HepG2 (cell line): Measurements from ENCODE around the gene USP11. TPM values are rescaled to one million over a fixed set of nuclear protein-coding genes. Genes with fewer than 3 reads are reported as not detected.
A peak's percentile ranks its signal among the peaks of the same experiment; 100 is the strongest.

ENCODE experiments used
- ARID2 ChIP-seq: sonication (generic); formaldehyde crosslinking; IDR thresholded peaks from 2 replicates; pipeline ENCODE4 v1.8.1; 2022; ENCODE audit warnings: mild to moderate bottlenecking, missing genetic modification reagents, borderline replicate concordance
- CAMTA2 ChIP-seq: sonication (generic); formaldehyde crosslinking; IDR thresholded peaks from 2 replicates; pipeline ENCODE4 v1.4.0; 2020; ENCODE audit warnings: mild to moderate bottlenecking, missing genetic modification reagents, borderline replicate concordance
- GATAD1 ChIP-seq: IDR thresholded peaks from 2 replicates; pipeline ENCODE4 v1.6.1; 2016; ENCODE audit warnings: missing genetic modification reagents, missing compliant biosample characterization
- HDAC1 ChIP-seq: sonication (generic); formaldehyde crosslinking; IDR thresholded peaks from 2 replicates; pipeline ENCODE4 v1.5.1; 2020; ENCODE audit warnings: mild to moderate bottlenecking, missing genetic modification reagents
- HES4 ChIP-seq: sonication (generic); formaldehyde crosslinking; IDR thresholded peaks from 2 replicates; pipeline ENCODE4 v1.9.0; 2021; ENCODE audit warnings: mild to moderate bottlenecking, missing genetic modification reagents, borderline replicate concordance
- HOXA7 ChIP-seq: sonication (generic); formaldehyde crosslinking; IDR thresholded peaks from 2 replicates; pipeline ENCODE4 v1.8.1; 2022; ENCODE audit warnings: mild to moderate bottlenecking, missing genetic modification reagents, moderate library complexity
- IKZF1 ChIP-seq: fragments of 450-650 bp; IDR thresholded peaks from 2 replicates; pipeline ENCODE4 v1.7.1; 2016
- POLR2A ChIP-seq, 2 experiments: IDR thresholded peaks; 2 replicates each; pipeline ENCODE4 v1.6.1; 2011; ENCODE audit warnings: low read depth in 2 of 2, low read length in 2 of 2, mild to moderate bottlenecking in 1 of 2, moderate library complexity in 1 of 2; ENCODE audit not compliant: insufficient read depth in 1 of 2
- POLR2G ChIP-seq: fragments of 200-400 bp; formaldehyde crosslinking; IDR thresholded peaks from 2 replicates; pipeline ENCODE4 v1.6.1; 2018; ENCODE audit warnings: mild to moderate bottlenecking, low read depth, low read length, moderate library complexity
- RBFOX2 ChIP-seq: fragments of 200-400 bp; formaldehyde crosslinking; IDR thresholded peaks from 2 replicates; pipeline ENCODE4 v1.6.1; 2017; ENCODE audit warnings: low read depth, mild to moderate bottlenecking, low read length
- RFX5 ChIP-seq: IDR thresholded peaks from 2 replicates; pipeline ENCODE4 v1.6.1; 2011; ENCODE audit warnings: low read depth, low read length, improper control_type of control experiment
- SMC3 ChIP-seq: IDR thresholded peaks from 2 replicates; pipeline ENCODE4 v1.6.1; 2011; ENCODE audit warnings: low read length, improper control_type of control experiment
- SOX13 ChIP-seq, 3 experiments: fragments of 450-650 bp in 1 of 3; sonication (generic) in 1 of 3; formaldehyde crosslinking in 1 of 3; IDR thresholded peaks in 2 of 3; conservative IDR thresholded peaks in 1 of 3; 2 replicates each; pipeline versions ENCODE4 v1.5.0 to v1.6.1; 2016 to 2020; ENCODE audit warnings: antibody characterized with exemption in 1 of 3, mild to moderate bottlenecking in 1 of 3, missing compliant biosample characterization in 1 of 3, missing genetic modification reagents in 1 of 3, moderate library complexity in 1 of 3
- TERF1 ChIP-seq: sonication (generic); formaldehyde crosslinking; IDR thresholded peaks from 2 replicates; pipeline ENCODE4 v1.8.0; 2022; ENCODE audit warnings: mild to moderate bottlenecking, missing genetic modification reagents, moderate library complexity
- TMF1 ChIP-seq: sonication (generic); formaldehyde crosslinking; IDR thresholded peaks from 2 replicates; pipeline ENCODE4 v1.8.1; 2022; ENCODE audit warnings: low read depth, missing genetic modification reagents
- YY1 ChIP-seq: IDR thresholded peaks from 2 replicates; pipeline ENCODE4 v1.6.1; 2011; ENCODE audit warnings: low read length, low read depth, moderate library complexity, mild to moderate bottlenecking; ENCODE audit not compliant: insufficient read depth, insufficient replicate concordance
- ZNF576 ChIP-seq: sonication (generic); formaldehyde crosslinking; IDR thresholded peaks from 2 replicates; pipeline ENCODE4 v1.4.0; 2020; ENCODE audit warnings: mild to moderate bottlenecking, missing genetic modification reagents
- ZNF7 ChIP-seq: IDR thresholded peaks from 2 replicates; pipeline ENCODE4 v1.6.1; 2016; ENCODE audit warnings: missing biosample characterization, missing genetic modification reagents
- polyA plus RNA-seq, 8 experiments: library from polyadenylated mRNA; depleted of rRNA in 3 of 8; stranded (reverse) in 7 of 8; unstranded in 1 of 8; fragments of >200 nt; fragmentation: Illumina TruSeq in 4 of 8; extraction: Trizol in 4 of 8; gene quantifications; 2 replicates each; pipeline versions ENCODE4 v1.2.1 to v1.2.3, GENCODE V29; 2011 to 2016; ENCODE audit warnings: low read depth in 4 of 8, missing spikeins in 1 of 8, mixed read lengths in 1 of 8; ENCODE audit not compliant: insufficient read depth in 1 of 8
- total RNA-seq, 5 experiments: library from RNA; depleted of rRNA; stranded (reverse); fragments of >200 nt; fragmentation: Illumina TruSeq; extraction: Trizol; gene quantifications; 2 replicates each; pipeline ENCODE4 v1.2.3, GENCODE V29; 2016; ENCODE audit warnings: low read depth in 1 of 5
- TF ChIP-seq, protein P1 (sequence below): sonication (generic); formaldehyde crosslinking; conservative IDR thresholded peaks from 2 replicates; pipeline ENCODE4 v1.4.0; 2020; ENCODE audit warnings: missing genetic modification reagents
- TF ChIP-seq, protein P2 (sequence below): sonication (generic); formaldehyde crosslinking; IDR thresholded peaks from 2 replicates; pipeline ENCODE4 v1.9.0; 2021; ENCODE audit warnings: mild to moderate bottlenecking, missing genetic modification reagents
- TF ChIP-seq, protein P3 (sequence below): sonication (generic); formaldehyde crosslinking; conservative IDR thresholded peaks from 2 replicates; pipeline ENCODE4 v1.8.1; 2023; ENCODE audit warnings: missing genetic modification reagents

Gene USP11
- total and polyA plus RNA-seq, 2 of the 13 experiments (the other 11 are each of a cell fraction or from before 2014, with no cell fraction given), result 23.8 to 31.7 TPM

DNA sequence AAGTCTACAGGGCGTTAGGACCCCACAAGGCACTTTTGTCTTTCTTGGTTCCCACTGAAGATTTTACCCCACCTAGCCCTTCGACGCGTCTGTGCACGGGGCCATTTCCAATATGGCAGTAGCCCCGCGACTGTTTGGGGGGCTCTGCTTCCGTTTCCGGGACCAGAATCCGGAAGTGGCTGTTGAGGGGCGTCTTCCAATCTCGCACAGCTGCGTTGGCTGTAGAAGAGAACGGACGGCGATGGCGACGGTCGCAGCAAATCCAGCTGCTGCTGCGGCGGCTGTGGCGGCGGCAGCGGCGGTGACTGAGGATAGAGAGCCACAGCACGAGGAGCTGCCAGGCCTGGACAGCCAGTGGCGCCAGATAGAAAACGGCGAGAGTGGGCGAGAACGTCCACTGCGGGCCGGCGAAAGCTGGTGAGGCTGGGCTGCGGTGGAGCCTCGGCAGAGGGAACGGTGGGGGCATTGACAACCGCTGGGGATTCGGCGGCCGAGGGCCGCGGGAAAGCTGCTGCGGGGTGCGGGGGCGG lies at the start of gene USP11 (continued):
- TF ChIP-seq POLR2A (IDR thresholded peaks at IDR 0.05; ENCODE audit: insufficient read depth in 1 of 2, low read depth in 2 of 2, low read length in 2 of 2) (peak; percentile 59 to 74), SOX13 (IDR thresholded peaks at IDR 0.05) (no peak), SOX13 (CRISPR knock-in tag; conservative IDR thresholded peaks at IDR 0.05 in 1 of 2, IDR thresholded peaks at IDR 0.05 in 1 of 2) (no peak), IKZF1 (no peak), SMC3 (no peak), TMF1 (CRISPR knock-in tag) (no peak), RBFOX2 (peak; percentile 91), ARID2 (no peak), HOXA7 (CRISPR knock-in tag) (no peak), HES4 (CRISPR knock-in tag) (no peak), ZNF576 (no peak), YY1 (peak; percentile 90), TERF1 (CRISPR knock-in tag) (no peak), POLR2G (peak; percentile 87), GATAD1 (peak; percentile 42; the same call in 1 of the 2 replicates), HDAC1 (CRISPR knock-in tag) (peak; percentile 50; the same call in 1 of the 2 replicates), ZNF7 (CRISPR knock-in tag) (no peak), CAMTA2 (no peak), RFX5 (no peak)
- TF ChIP-seq, protein P1, sequence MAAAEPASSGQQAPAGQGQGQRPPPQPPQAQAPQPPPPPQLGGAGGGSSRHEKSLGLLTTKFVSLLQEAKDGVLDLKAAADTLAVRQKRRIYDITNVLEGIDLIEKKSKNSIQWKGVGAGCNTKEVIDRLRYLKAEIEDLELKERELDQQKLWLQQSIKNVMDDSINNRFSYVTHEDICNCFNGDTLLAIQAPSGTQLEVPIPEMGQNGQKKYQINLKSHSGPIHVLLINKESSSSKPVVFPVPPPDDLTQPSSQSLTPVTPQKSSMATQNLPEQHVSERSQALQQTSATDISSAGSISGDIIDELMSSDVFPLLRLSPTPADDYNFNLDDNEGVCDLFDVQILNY, result no peak
- TF ChIP-seq, protein P2, sequence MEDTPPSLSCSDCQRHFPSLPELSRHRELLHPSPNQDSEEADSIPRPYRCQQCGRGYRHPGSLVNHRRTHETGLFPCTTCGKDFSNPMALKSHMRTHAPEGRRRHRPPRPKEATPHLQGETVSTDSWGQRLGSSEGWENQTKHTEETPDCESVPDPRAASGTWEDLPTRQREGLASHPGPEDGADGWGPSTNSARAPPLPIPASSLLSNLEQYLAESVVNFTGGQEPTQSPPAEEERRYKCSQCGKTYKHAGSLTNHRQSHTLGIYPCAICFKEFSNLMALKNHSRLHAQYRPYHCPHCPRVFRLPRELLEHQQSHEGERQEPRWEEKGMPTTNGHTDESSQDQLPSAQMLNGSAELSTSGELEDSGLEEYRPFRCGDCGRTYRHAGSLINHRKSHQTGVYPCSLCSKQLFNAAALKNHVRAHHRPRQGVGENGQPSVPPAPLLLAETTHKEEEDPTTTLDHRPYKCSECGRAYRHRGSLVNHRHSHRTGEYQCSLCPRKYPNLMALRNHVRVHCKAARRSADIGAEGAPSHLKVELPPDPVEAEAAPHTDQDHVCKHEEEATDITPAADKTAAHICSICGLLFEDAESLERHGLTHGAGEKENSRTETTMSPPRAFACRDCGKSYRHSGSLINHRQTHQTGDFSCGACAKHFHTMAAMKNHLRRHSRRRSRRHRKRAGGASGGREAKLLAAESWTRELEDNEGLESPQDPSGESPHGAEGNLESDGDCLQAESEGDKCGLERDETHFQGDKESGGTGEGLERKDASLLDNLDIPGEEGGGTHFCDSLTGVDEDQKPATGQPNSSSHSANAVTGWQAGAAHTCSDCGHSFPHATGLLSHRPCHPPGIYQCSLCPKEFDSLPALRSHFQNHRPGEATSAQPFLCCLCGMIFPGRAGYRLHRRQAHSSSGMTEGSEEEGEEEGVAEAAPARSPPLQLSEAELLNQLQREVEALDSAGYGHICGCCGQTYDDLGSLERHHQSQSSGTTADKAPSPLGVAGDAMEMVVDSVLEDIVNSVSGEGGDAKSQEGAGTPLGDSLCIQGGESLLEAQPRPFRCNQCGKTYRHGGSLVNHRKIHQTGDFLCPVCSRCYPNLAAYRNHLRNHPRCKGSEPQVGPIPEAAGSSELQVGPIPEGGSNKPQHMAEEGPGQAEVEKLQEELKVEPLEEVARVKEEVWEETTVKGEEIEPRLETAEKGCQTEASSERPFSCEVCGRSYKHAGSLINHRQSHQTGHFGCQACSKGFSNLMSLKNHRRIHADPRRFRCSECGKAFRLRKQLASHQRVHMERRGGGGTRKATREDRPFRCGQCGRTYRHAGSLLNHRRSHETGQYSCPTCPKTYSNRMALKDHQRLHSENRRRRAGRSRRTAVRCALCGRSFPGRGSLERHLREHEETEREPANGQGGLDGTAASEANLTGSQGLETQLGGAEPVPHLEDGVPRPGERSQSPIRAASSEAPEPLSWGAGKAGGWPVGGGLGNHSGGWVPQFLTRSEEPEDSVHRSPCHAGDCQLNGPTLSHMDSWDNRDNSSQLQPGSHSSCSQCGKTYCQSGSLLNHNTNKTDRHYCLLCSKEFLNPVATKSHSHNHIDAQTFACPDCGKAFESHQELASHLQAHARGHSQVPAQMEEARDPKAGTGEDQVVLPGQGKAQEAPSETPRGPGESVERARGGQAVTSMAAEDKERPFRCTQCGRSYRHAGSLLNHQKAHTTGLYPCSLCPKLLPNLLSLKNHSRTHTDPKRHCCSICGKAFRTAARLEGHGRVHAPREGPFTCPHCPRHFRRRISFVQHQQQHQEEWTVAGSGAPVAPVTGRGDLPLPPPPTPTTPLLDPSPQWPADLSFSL (CRISPR knock-in tag), result no peak
- TF ChIP-seq, protein P3, sequence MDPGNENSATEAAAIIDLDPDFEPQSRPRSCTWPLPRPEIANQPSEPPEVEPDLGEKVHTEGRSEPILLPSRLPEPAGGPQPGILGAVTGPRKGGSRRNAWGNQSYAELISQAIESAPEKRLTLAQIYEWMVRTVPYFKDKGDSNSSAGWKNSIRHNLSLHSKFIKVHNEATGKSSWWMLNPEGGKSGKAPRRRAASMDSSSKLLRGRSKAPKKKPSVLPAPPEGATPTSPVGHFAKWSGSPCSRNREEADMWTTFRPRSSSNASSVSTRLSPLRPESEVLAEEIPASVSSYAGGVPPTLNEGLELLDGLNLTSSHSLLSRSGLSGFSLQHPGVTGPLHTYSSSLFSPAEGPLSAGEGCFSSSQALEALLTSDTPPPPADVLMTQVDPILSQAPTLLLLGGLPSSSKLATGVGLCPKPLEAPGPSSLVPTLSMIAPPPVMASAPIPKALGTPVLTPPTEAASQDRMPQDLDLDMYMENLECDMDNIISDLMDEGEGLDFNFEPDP (CRISPR knock-in tag), result no peak
